Keratinocyte (primary cell): Measurements from ENCODE around the gene MAGI2. TPM values are rescaled to one million over a fixed set of nuclear protein-coding genes. Genes with fewer than 3 reads are reported as not detected.

Experiments
- DNase-seq: peaks from one replicate; pipeline ENCODE4 v3.0.0-alpha.2; 2011; ENCODE audit warnings: low read depth, missing footprints, low spot score
- FAIRE-seq: peaks from 2 replicates; lab custom pipeline; 2011; peaks lifted over from hg19 to GRCh38; lab: Jason Lieb, UNC
- H2AFZ ChIP-seq: 2 replicates; pipeline ENCODE4 v1.6.0; 2012; ENCODE audit warnings: low read length, control low read depth, inconsistent platforms; ENCODE audit not compliant: control insufficient read depth
- H3K27ac ChIP-seq: 2 replicates; pipeline ENCODE4 v1.5.1; 2011; ENCODE audit warnings: low read length; ENCODE audit not compliant: control insufficient read depth, insufficient read depth
- H3K27me3 ChIP-seq: 3 replicates; pipeline ENCODE4 v1.6.0; 2011; ENCODE audit warnings: low read length; ENCODE audit not compliant: control insufficient read depth, insufficient read depth; ENCODE audit errors: extremely low read depth
- H3K36me3 ChIP-seq, 2 experiments: 2 replicates in 1 of 2; 3 replicates in 1 of 2; pipeline ENCODE4 v1.5.1; 2011; ENCODE audit warnings: low read length in 2 of 2, mild to moderate bottlenecking in 1 of 2; ENCODE audit not compliant: control insufficient read depth in 2 of 2, insufficient read depth in 2 of 2; ENCODE audit errors: extremely low read depth in 1 of 2
- H3K4me1 ChIP-seq: 3 replicates; pipeline ENCODE4 v1.5.1; 2011; ENCODE audit warnings: low read length; ENCODE audit not compliant: control insufficient read depth, insufficient read depth; ENCODE audit errors: extremely low read depth
- H3K4me2 ChIP-seq: 3 replicates; pipeline ENCODE4 v1.6.0; 2011; ENCODE audit warnings: low read depth, low read length; ENCODE audit not compliant: control insufficient read depth, insufficient read depth; ENCODE audit errors: extremely low read depth
- H3K4me3 ChIP-seq, 3 experiments: fragments of 200-600 bp in 1 of 3; sonication (generic) in 1 of 3; 2 replicates in 2 of 3; 3 replicates in 1 of 3; pipeline ENCODE4 v1.5.1; 2011 to 2016; ENCODE audit warnings: low read length in 3 of 3, mild to moderate bottlenecking in 3 of 3, control low read depth in 2 of 3, inconsistent platforms in 1 of 3, low read depth in 1 of 3, mixed read lengths in 1 of 3, mixed run types in 1 of 3, moderate library complexity in 1 of 3; ENCODE audit not compliant: control insufficient read depth in 2 of 3, insufficient read depth in 2 of 3; ENCODE audit errors: extremely low read depth in 1 of 3
- H3K79me2 ChIP-seq: 2 replicates; pipeline ENCODE4 v1.6.0; 2012; ENCODE audit warnings: low read length; ENCODE audit not compliant: control insufficient read depth, insufficient read depth
- H3K9ac ChIP-seq: 3 replicates; pipeline ENCODE4 v1.6.0; 2011; ENCODE audit warnings: low read length; ENCODE audit not compliant: control insufficient read depth, insufficient read depth; ENCODE audit errors: extremely low read depth
- H3K9me1 ChIP-seq: 3 replicates; pipeline ENCODE4 v1.6.0; 2011; ENCODE audit warnings: low read length; ENCODE audit not compliant: control insufficient read depth, insufficient read depth; ENCODE audit errors: extremely low read depth
- H3K9me3 ChIP-seq: 2 replicates; pipeline ENCODE4 v1.5.1; 2012; ENCODE audit warnings: low read depth, low read length; ENCODE audit not compliant: control insufficient read depth
- H4K20me1 ChIP-seq: 3 replicates; pipeline ENCODE4 v1.6.0; 2011; ENCODE audit warnings: low read length; ENCODE audit not compliant: control insufficient read depth, insufficient read depth; ENCODE audit errors: extremely low read depth
- EZH2 ChIP-seq: IDR thresholded peaks from one replicate; pipeline ENCODE4 v1.6.1; 2012; ENCODE audit warnings: inconsistent platforms, mild to moderate bottlenecking, low read length, moderate library complexity
- dilution Hi-C: fragments of 300-500 bp; cut with MboI; formaldehyde crosslinking; loops from one replicate; pipeline ENCODE4 v1.7.0; 2020; ENCODE audit warnings: low sequenced_read_pairs; ENCODE audit not compliant: extremely low pct_ligation_motif_present
- polyA plus RNA-seq, 5 experiments: library from polyadenylated mRNA; depleted of rRNA in 3 of 5; stranded (reverse) in 3 of 5; stranded (forward) in 1 of 5; unstranded in 1 of 5; fragments of >200 nt; gene quantifications; 1 replicate in 1 of 5; 2 replicates in 3 of 5; 3 replicates in 1 of 5; pipeline versions ENCODE4 v1.2.1 to v1.2.3, GENCODE V29; 2011 to 2012; ENCODE audit warnings: missing spikeins in 2 of 5, low read depth in 1 of 5, low replicate concordance in 1 of 5
- TF ChIP-seq, protein P1 (sequence below), 3 experiments: IDR thresholded peaks in 1 of 3; conservative IDR thresholded peaks in 1 of 3; optimal IDR thresholded peaks in 1 of 3; 2 replicates in 2 of 3; 3 replicates in 1 of 3; pipeline versions ENCODE3 to v1.5.1; 2011; ENCODE audit warnings: low read length in 3 of 3, mild to moderate bottlenecking in 3 of 3, moderate library complexity in 2 of 3, control low read depth in 1 of 3, inconsistent platforms in 1 of 3; ENCODE audit not compliant: insufficient read depth in 2 of 3; ENCODE audit errors: extremely low read depth in 1 of 3

Gene MAGI2
- polyA plus RNA-seq, 1 donor (not counting 4 experiments of a cell fraction or from before 2014, with no cell fraction given), result 0.07 TPM

DNA sequence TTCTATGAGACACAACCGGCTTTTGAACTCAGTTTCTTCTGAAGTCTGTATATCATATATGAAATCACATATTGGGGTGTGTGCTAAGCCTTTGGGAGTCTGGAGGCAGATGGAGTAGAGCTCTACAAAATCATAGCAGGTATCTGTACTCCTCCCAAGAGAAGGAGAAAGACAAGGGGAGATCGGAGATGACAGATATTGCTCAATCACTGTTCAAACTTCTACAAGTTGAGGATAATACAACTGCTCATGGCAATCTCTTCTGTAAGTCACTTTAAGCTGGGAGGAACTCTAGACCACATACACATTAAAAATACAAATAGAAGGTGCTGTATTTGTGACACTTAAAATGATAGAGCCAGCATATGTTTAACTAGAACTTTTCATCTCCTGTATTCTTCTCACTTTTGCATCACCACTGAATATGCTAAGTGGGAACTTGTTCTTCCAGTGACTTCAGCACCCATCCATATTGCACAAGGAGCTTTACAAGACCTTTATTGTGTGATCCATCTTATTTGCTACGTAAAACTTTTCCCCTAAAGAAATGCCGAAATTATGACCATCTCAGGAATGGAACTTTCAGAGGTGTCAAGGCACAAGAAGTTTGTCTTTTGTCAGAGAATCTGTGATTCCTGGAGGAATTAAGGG is 1273.5 kb downstream of the MAGI2 start:
- no peak overlapping the region for H3K9ac ChIP-seq
- dilution Hi-C loops, result no loop called here
- no peaks in the 10 kb centered on the region for H3K4me1 ChIP-seq
- H3K9me1 ChIP-seq, result no peaks in the 10 kb centered on the region
- no peaks in the 10 kb centered on the region for H3K9me3 ChIP-seq
- no peak overlapping the region for H3K4me3 ChIP-seq
- TF ChIP-seq, protein P1, sequence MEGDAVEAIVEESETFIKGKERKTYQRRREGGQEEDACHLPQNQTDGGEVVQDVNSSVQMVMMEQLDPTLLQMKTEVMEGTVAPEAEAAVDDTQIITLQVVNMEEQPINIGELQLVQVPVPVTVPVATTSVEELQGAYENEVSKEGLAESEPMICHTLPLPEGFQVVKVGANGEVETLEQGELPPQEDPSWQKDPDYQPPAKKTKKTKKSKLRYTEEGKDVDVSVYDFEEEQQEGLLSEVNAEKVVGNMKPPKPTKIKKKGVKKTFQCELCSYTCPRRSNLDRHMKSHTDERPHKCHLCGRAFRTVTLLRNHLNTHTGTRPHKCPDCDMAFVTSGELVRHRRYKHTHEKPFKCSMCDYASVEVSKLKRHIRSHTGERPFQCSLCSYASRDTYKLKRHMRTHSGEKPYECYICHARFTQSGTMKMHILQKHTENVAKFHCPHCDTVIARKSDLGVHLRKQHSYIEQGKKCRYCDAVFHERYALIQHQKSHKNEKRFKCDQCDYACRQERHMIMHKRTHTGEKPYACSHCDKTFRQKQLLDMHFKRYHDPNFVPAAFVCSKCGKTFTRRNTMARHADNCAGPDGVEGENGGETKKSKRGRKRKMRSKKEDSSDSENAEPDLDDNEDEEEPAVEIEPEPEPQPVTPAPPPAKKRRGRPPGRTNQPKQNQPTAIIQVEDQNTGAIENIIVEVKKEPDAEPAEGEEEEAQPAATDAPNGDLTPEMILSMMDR (optimal IDR thresholded peaks at IDR 0.05 in 1 of 3, IDR thresholded peaks at IDR 0.05 in 1 of 3, conservative IDR thresholded peaks at IDR 0.05 in 1 of 3; ENCODE audit: extremely low read depth in 1 of 3, insufficient read depth in 2 of 3, low read length in 3 of 3), result no peak
- no peak for TF ChIP-seq EZH2
- H3K27me3 ChIP-seq, result no peaks in the 10 kb centered on the region
- no peaks in the 10 kb centered on the region for H3K36me3 ChIP-seq
- H3K27ac ChIP-seq, result no peak overlapping the region
- no peak overlapping the region for H2AFZ ChIP-seq
- no peak for FAIRE-seq
- H3K4me2 ChIP-seq, result no peak overlapping the region
- H3K79me2 ChIP-seq, result no peaks in the 10 kb centered on the region
- no peaks in the 10 kb centered on the region for H4K20me1 ChIP-seq
- DNase-seq, result no peak

DNA sequence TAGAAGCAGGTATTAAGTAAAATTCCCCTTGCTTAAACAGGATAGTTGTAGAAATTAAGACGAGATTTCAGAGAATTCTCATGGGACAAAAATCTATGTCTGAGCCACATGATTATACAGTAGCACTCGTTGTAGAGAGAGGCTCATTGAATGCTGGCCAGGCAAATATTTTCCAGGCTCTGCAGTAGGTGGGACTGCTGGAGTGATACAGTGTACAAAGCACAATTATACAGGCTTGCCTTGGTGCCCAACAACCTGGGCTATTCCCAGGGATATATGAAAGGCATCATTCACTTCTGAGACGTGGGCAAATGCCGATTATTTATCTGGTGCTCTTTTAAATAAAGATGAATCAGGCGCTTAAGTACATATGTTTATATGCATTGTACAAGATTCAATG is 1274.3 kb downstream of the MAGI2 start:
- H3K4me3 ChIP-seq, result no peak overlapping the region
- dilution Hi-C loops, result no loop called here
- H3K36me3 ChIP-seq, result no peaks in the 10 kb centered on the region
- no peaks in the 10 kb centered on the region for H3K79me2 ChIP-seq
- no peak overlapping the region for H2AFZ ChIP-seq
- FAIRE-seq (no peak), DNase-seq (no peak)
- H3K9ac ChIP-seq, result no peak overlapping the region
- TF ChIP-seq, protein P1 (optimal IDR thresholded peaks at IDR 0.05 in 1 of 3, IDR thresholded peaks at IDR 0.05 in 1 of 3, conservative IDR thresholded peaks at IDR 0.05 in 1 of 3; ENCODE audit: extremely low read depth in 1 of 3, insufficient read depth in 2 of 3, low read length in 3 of 3), result no peak
- TF ChIP-seq EZH2, result no peak
- H4K20me1 ChIP-seq, result no peaks in the 10 kb centered on the region
- no peak overlapping the region for H3K4me2 ChIP-seq
- H3K9me1 ChIP-seq, result no peaks in the 10 kb centered on the region
- H3K27me3 ChIP-seq, result no peaks in the 10 kb centered on the region
- no peaks in the 10 kb centered on the region for H3K9me3 ChIP-seq
- no peak overlapping the region for H3K27ac ChIP-seq
- H3K4me1 ChIP-seq, result no peaks in the 10 kb centered on the region
